Epithelial cell of alveolus of lung (primary cell): Measurements from ENCODE around the gene BMP15. TPM values are rescaled to one million over a fixed set of nuclear protein-coding genes. Genes with fewer than 3 reads are reported as not detected.

Experiments
- total RNA-seq: library from RNA; depleted of rRNA; stranded (reverse); fragments of >200 nt; gene quantifications from 2 replicates; pipeline ENCODE4 v1.2.1, GENCODE V29; 2015

BMP15 gene
- not detected in 2 replicates for total RNA-seq

GRCh38 chrX:50910685-50911176 lies at the start of gene BMP15:
Gene BMP15, plus strand, starts transcription at chrX:50910735. Its CDS starts 49 bp downstream, at chrX:50910784.

Other genes with a start within 250 kb of the BMP15 start
- gene SHROOM4, start 96.5 kb upstream of the BMP15 start, total RNA-seq = 0.72 and 3.1 TPM in 2 replicates